Measurements from ENCODE around the gene TYRO3. TPM values are rescaled to one million over a fixed set of nuclear protein-coding genes. Genes with fewer than 3 reads are reported as not detected.

TYRO3 gene
- total RNA-seq, 1 experiment from 2014 or later: 30.3 TPM

- ChIA-PET POLR2A (ENCODE audit: unreplicated experiment) (no interaction called here), CTCF (no interaction called here)
- Histone ChIP-seq H3K4me2 (no peak overlapping the region), H3K4me1 (replicated peaks; ENCODE audit: insufficient read depth) (no peaks in the 10 kb centered on the region), H3K27me3 (ENCODE audit: insufficient read depth, low read depth) (no peaks in the 10 kb centered on the region), H3K4me3 (no peak overlapping the region), H3K27ac (no peak overlapping the region), H3K9me2 (ENCODE audit: insufficient read depth) (no peaks in the 10 kb centered on the region), H3F3A (ENCODE audit: insufficient read depth, low read depth) (no peaks in the 10 kb centered on the region), H2AFZ (no peak overlapping the region), H4K20me1 (ENCODE audit: insufficient read depth) (no peaks in the 10 kb centered on the region), H3K9me3 (ENCODE audit: insufficient read depth, low read depth) (no peaks in the 10 kb centered on the region), H3K36me3 (ENCODE audit: low read depth) (no peaks in the 10 kb centered on the region), H3K79me2 (ENCODE audit: low read depth) (no peaks in the 10 kb centered on the region)
- DNase-seq: no peak
- BruUV-seq (replicated peaks): no TSS peak
- intact Hi-C loops (cut with micrococcal nuclease; ENCODE audit: unreplicated experiment): no loop called here
- no peak for TF ChIP-seq EZH2 (IDR thresholded peaks at IDR 0.05; ENCODE audit: low read depth)
- TF ChIP-seq CTCF (conservative IDR thresholded peaks at IDR 0.05): no peak
These were observed 16.3 kb downstream of the TYRO3 start for GRCh38 chr15:41575282-41575681.

- H3K27ac ChIP-seq: no peak overlapping the region
- POLR2A ChIA-PET (ENCODE audit: unreplicated experiment): no interaction called here
- H3K27me3 ChIP-seq (ENCODE audit: insufficient read depth, low read depth): no peaks in the 10 kb centered on the region
- no peaks in the 10 kb centered on the region for H3K9me2 ChIP-seq (ENCODE audit: insufficient read depth)
- intact Hi-C loops (cut with micrococcal nuclease; ENCODE audit: unreplicated experiment): no loop called here
- H3K36me3 ChIP-seq (ENCODE audit: low read depth): no peaks in the 10 kb centered on the region
- no peak for TF ChIP-seq CTCF (conservative IDR thresholded peaks at IDR 0.05)
- no peak for TF ChIP-seq EZH2 (IDR thresholded peaks at IDR 0.05; ENCODE audit: low read depth)
- H3K4me1 ChIP-seq (replicated peaks; ENCODE audit: insufficient read depth): 0 out of 2 replicates have a peak, but pooled peaks cover 3% of the 10 kb centered on the region
- no peak overlapping the region for H3K4me2 ChIP-seq
- no peak overlapping the region for H3K4me3 ChIP-seq
- BruUV-seq (replicated peaks): no TSS peak
- H3K79me2 ChIP-seq (ENCODE audit: low read depth): no peaks in the 10 kb centered on the region
- no peaks in the 10 kb centered on the region for H4K20me1 ChIP-seq (ENCODE audit: insufficient read depth)
- no peaks in the 10 kb centered on the region for H3K9me3 ChIP-seq (ENCODE audit: insufficient read depth, low read depth)
- H3F3A ChIP-seq (ENCODE audit: insufficient read depth, low read depth): peaks cover 5% of the 10 kb centered on the region; the same call in 1 of the 2 replicates
- CTCF ChIA-PET: interaction anchor here (0.5 kb wide), 1 partner anchor 20 kb away, joined by 6 read pairs; no protein-coding TSS in a partner anchor
- no peak overlapping the region for H2AFZ ChIP-seq
- no peak for DNase-seq
These were observed 19.1 kb downstream of the TYRO3 start for GRCh38 chr15:41577863-41578735.

GRCh38 chr15:41578736-41579383, 19.8 kb downstream of the TYRO3 start:
- H3K9me2 ChIP-seq (ENCODE audit: insufficient read depth): no peaks in the 10 kb centered on the region
- no peak overlapping the region for H2AFZ ChIP-seq
- no peak overlapping the region for H3K4me3 ChIP-seq
- H3K27me3 ChIP-seq (ENCODE audit: insufficient read depth, low read depth): no peaks in the 10 kb centered on the region
- no TSS peak for BruUV-seq (replicated peaks)
- POLR2A ChIA-PET (ENCODE audit: unreplicated experiment): interaction anchor here (0.6 kb wide), 1 partner anchor 195 kb away, joined by 8 read pairs; the partner anchor contains the start of gene MAPKBP1
- no peak overlapping the region for H3K27ac ChIP-seq
- peaks cover 5% of the 10 kb centered on the region; the same call in 1 of the 2 replicates for H3F3A ChIP-seq (ENCODE audit: insufficient read depth, low read depth)
- DNase-seq: no peak
- H3K4me1 ChIP-seq (replicated peaks; ENCODE audit: insufficient read depth): 0 out of 2 replicates have a peak, but pooled peaks cover 3% of the 10 kb centered on the region
- no peaks in the 10 kb centered on the region for H3K79me2 ChIP-seq (ENCODE audit: low read depth)
- no peak for TF ChIP-seq CTCF (conservative IDR thresholded peaks at IDR 0.05)
- no peak for TF ChIP-seq EZH2 (IDR thresholded peaks at IDR 0.05; ENCODE audit: low read depth)
- H4K20me1 ChIP-seq (ENCODE audit: insufficient read depth): no peaks in the 10 kb centered on the region
- intact Hi-C loops (cut with micrococcal nuclease; ENCODE audit: unreplicated experiment): no loop called here
- CTCF ChIA-PET: interaction anchor here (0.5 to 0.7 kb wide), 3 partner anchors 21 to 202 kb away, joined by 4 to 6 read pairs (median 5); no protein-coding TSS in a partner anchor
- H3K36me3 ChIP-seq (ENCODE audit: low read depth): no peaks in the 10 kb centered on the region
- H3K9me3 ChIP-seq (ENCODE audit: insufficient read depth, low read depth): no peaks in the 10 kb centered on the region
- H3K4me2 ChIP-seq: no peak overlapping the region
